Measurements from ENCODE around the gene KRT33A.
A peak's percentile ranks its signal among the peaks of the same experiment; 100 is the strongest.

Gene KRT33A

GRCh38 chr17:41327411-41328120 is 23.1 kb downstream of the KRT33A start:
- no peak for DNase-seq

- DNase-seq: no peak
Observed at GRCh38 chr17:41326173-41327145, 24.2 kb downstream of the KRT33A start.

- DNase-seq: no peak
Observed at GRCh38 chr17:41325611-41326010, 25.0 kb downstream of the KRT33A start.

- DNase-seq: no peak
Observed at GRCh38 chr17:41325126-41325525, 25.5 kb downstream of the KRT33A start.

- DNase-seq: no peak
Observed at GRCh38 chr17:41324180-41325075, 26.2 kb downstream of the KRT33A start.

GRCh38 chr17:41322903-41323895 is 27.4 kb downstream of the KRT33A start:
- no peak for DNase-seq

GRCh38 chr17:41322094-41322902 is 28.3 kb downstream of the KRT33A start:
- DNase-seq: peak; percentile 28

- DNase-seq: no peak
Observed at GRCh38 chr17:41318231-41318630, 32.4 kb downstream of the KRT33A start.

- no peak for DNase-seq
Observed at GRCh38 chr17:41315814-41316445, 34.7 kb downstream of the KRT33A start.

- no peak for DNase-seq
Observed at GRCh38 chr17:41315204-41315794, 35.3 kb downstream of the KRT33A start, which contains the start of gene KRTAP17-1. TSS of gene KRTAP17-1 (minus strand) at chr17:41315710. CDS start at chr17:41315650, 60 bp downstream.

GRCh38 chr17:41311111-41311510 is 39.5 kb downstream of the KRT33A start:
- no peak for DNase-seq

GRCh38 chr17:41308918-41309359 is 41.7 kb downstream of the KRT33A start, which contains the start of gene KRTAP16-1:
TSS of gene KRTAP16-1 (minus strand) at chr17:41309309. CDS start at chr17:41309253, 56 bp downstream.
- peak; percentile 35 for DNase-seq

- peak; percentile 83 for DNase-seq
Observed at GRCh38 chr17:41308251-41308917, 42.2 kb downstream of the KRT33A start.

GRCh38 chr17:41307647-41308046 is 43.0 kb downstream of the KRT33A start:
- no peak for DNase-seq

- no peak for DNase-seq
Observed at GRCh38 chr17:41304091-41304490, 46.5 kb downstream of the KRT33A start.

- no peak for DNase-seq
Observed at GRCh38 chr17:41302981-41303380, 47.6 kb downstream of the KRT33A start.

GRCh38 chr17:41301916-41302901 is 48.4 kb downstream of the KRT33A start, which contains the start of gene KRTAP29-1:
TSS of gene KRTAP29-1 (minus strand) at chr17:41302851. CDS start at chr17:41302851, 0 bp downstream.
- no peak for DNase-seq
